Measurements from ENCODE around the gene DOCK1. TPM values are rescaled to one million over a fixed set of nuclear protein-coding genes. Genes with fewer than 3 reads are reported as not detected.

Gene DOCK1
- total RNA-seq, 1 experiment from 2014 or later: 40.0 TPM

DNA sequence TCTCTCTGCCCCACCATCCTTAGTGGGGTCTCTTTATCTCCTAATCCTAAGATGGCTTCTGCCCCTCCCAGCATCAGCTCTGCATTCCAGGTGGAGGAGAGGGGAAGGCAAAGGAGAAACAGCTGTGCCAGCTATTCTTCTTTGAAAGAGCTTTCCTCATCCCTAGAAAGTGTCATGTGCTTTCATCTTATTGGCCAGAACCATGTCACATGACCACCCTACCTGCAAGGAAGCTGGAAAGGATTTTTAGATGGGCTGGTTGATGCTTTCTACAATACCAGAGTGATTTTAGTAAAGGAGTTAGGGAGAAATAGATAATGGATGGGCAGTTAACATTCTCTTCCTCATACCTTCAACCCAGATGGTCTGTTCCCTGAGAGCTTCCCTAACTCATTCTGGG, 150.0 kb downstream of the DOCK1 start:
- DNase-seq (ENCODE audit: unreplicated experiment): no peak
- Mint-ChIP-seq H3K4me3 (ENCODE audit: unreplicated experiment) (no peak overlapping the region), H3K27me3 (ENCODE audit: insufficient read depth, unreplicated experiment) (no peaks in the 10 kb centered on the region), H3K9me3 (ENCODE audit: unreplicated experiment) (peaks cover 19% of the 10 kb centered on the region), H3K36me3 (ENCODE audit: insufficient read depth, unreplicated experiment) (peaks cover 29% of the 10 kb centered on the region), H3K27ac (ENCODE audit: low read depth, unreplicated experiment) (no peak overlapping the region), H3K4me1 (ENCODE audit: insufficient read depth, unreplicated experiment) (no peaks in the 10 kb centered on the region)
- TF ChIP-seq, protein P1, sequence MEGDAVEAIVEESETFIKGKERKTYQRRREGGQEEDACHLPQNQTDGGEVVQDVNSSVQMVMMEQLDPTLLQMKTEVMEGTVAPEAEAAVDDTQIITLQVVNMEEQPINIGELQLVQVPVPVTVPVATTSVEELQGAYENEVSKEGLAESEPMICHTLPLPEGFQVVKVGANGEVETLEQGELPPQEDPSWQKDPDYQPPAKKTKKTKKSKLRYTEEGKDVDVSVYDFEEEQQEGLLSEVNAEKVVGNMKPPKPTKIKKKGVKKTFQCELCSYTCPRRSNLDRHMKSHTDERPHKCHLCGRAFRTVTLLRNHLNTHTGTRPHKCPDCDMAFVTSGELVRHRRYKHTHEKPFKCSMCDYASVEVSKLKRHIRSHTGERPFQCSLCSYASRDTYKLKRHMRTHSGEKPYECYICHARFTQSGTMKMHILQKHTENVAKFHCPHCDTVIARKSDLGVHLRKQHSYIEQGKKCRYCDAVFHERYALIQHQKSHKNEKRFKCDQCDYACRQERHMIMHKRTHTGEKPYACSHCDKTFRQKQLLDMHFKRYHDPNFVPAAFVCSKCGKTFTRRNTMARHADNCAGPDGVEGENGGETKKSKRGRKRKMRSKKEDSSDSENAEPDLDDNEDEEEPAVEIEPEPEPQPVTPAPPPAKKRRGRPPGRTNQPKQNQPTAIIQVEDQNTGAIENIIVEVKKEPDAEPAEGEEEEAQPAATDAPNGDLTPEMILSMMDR (IDR thresholded peaks at IDR 0.05; ENCODE audit: unreplicated experiment): no peak
- intact Hi-C loops (cut with micrococcal nuclease): no loop called here
- ChIA-PET POLR2A (no interaction called here), CTCF (no interaction called here)
- BruUV-seq (replicated peaks): no TSS peak

GRCh38 chr10:127059314-127059713, 154.1 kb downstream of the DOCK1 start:
- POLR2A ChIA-PET: no interaction called here
- no peak for DNase-seq (ENCODE audit: unreplicated experiment)
- H3K27me3 Mint-ChIP-seq (ENCODE audit: insufficient read depth, unreplicated experiment): no peaks in the 10 kb centered on the region
- no peak overlapping the region for H3K27ac Mint-ChIP-seq (ENCODE audit: low read depth, unreplicated experiment)
- CTCF ChIA-PET: no interaction called here
- H3K9me3 Mint-ChIP-seq (ENCODE audit: unreplicated experiment): peaks cover 19% of the 10 kb centered on the region
- no peak overlapping the region for H3K4me3 Mint-ChIP-seq (ENCODE audit: unreplicated experiment)
- TF ChIP-seq, protein P1 (IDR thresholded peaks at IDR 0.05; ENCODE audit: unreplicated experiment): no peak
- H3K4me1 Mint-ChIP-seq (ENCODE audit: insufficient read depth, unreplicated experiment): no peaks in the 10 kb centered on the region
- no TSS peak for BruUV-seq (replicated peaks)
- peaks cover 55% of the 10 kb centered on the region for H3K36me3 Mint-ChIP-seq (ENCODE audit: insufficient read depth, unreplicated experiment)
- intact Hi-C loops (cut with micrococcal nuclease): no loop called here

- no TSS peak for BruUV-seq (replicated peaks)
- H3K27me3 Mint-ChIP-seq (ENCODE audit: insufficient read depth, unreplicated experiment): no peaks in the 10 kb centered on the region
- no peaks in the 10 kb centered on the region for H3K4me1 Mint-ChIP-seq (ENCODE audit: insufficient read depth, unreplicated experiment)
- peaks cover 82% of the 10 kb centered on the region for H3K36me3 Mint-ChIP-seq (ENCODE audit: insufficient read depth, unreplicated experiment)
- no peak for DNase-seq (ENCODE audit: unreplicated experiment)
- no peak overlapping the region for H3K27ac Mint-ChIP-seq (ENCODE audit: low read depth, unreplicated experiment)
- H3K9me3 Mint-ChIP-seq (ENCODE audit: unreplicated experiment): peaks cover 11% of the 10 kb centered on the region
- ChIA-PET CTCF (no interaction called here), POLR2A (no interaction called here)
- TF ChIP-seq, protein P1 (IDR thresholded peaks at IDR 0.05; ENCODE audit: unreplicated experiment): no peak
- intact Hi-C loops (cut with micrococcal nuclease): no loop called here
- H3K4me3 Mint-ChIP-seq (ENCODE audit: unreplicated experiment): no peak overlapping the region
These were observed 158.5 kb downstream of the DOCK1 start for GRCh38 chr10:127063762-127064161.

DNA sequence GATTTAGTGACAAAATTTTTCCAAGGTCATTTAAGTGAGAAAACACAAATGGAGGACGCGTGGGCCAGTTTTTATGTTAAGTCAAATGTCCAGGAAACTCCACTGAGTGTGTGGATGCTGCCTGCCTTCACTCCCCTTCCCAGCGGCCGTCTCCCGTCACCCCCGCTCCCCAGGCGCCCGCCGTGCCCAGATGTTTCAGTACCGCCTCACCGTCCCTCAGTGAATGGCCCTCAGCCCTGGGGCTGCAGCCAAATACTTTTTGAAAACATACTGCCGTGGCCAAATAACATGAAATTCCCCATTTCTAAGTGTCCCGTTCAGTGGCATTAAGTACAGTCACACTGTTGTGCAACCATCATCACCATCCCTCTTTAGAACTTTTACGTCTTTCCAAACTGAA, 159.2 kb downstream of the DOCK1 start:
- ChIA-PET POLR2A (no interaction called here), CTCF (no interaction called here)
- no peak overlapping the region for H3K4me3 Mint-ChIP-seq (ENCODE audit: unreplicated experiment)
- TF ChIP-seq, protein P1 (IDR thresholded peaks at IDR 0.05; ENCODE audit: unreplicated experiment): no peak
- BruUV-seq (replicated peaks): no TSS peak
- H3K27ac Mint-ChIP-seq (ENCODE audit: low read depth, unreplicated experiment): no peak overlapping the region
- no peak for DNase-seq (ENCODE audit: unreplicated experiment)
- peaks cover 82% of the 10 kb centered on the region for H3K36me3 Mint-ChIP-seq (ENCODE audit: insufficient read depth, unreplicated experiment)
- H3K4me1 Mint-ChIP-seq (ENCODE audit: insufficient read depth, unreplicated experiment): no peaks in the 10 kb centered on the region
- H3K27me3 Mint-ChIP-seq (ENCODE audit: insufficient read depth, unreplicated experiment): no peaks in the 10 kb centered on the region
- peaks cover 6% of the 10 kb centered on the region for H3K9me3 Mint-ChIP-seq (ENCODE audit: unreplicated experiment)
- intact Hi-C loops (cut with micrococcal nuclease): no loop called here
